ENCODE data around the gene TATDN3.
"Not testable (repeated sequence)": the region's sequence is repeated elsewhere in the genome, so short reads cannot be mapped to it uniquely, and the experiment has no call there.

The TATDN3 gene

DNA sequence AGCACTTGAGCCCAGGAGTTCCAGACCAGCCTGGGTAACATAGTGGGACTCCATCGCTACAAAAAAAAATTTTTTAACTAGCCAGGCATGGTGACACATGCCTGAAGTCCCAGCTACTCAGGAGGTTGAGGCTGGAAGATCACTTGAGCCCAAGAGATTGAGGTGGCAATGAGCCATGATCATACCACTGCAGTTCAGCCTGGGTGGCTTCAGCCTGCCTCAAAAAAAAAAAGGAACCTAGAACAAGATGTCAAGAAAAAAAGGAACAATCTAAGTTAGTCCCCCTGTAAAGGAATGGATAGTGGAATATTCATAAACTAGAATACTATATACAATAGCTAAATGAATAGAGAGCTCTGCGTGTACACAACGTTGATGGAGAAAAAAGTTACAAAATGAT, 14.5 kb upstream of the TATDN3 start:
- DNase-seq (ENCODE audit: low spot score): no peak

DNA sequence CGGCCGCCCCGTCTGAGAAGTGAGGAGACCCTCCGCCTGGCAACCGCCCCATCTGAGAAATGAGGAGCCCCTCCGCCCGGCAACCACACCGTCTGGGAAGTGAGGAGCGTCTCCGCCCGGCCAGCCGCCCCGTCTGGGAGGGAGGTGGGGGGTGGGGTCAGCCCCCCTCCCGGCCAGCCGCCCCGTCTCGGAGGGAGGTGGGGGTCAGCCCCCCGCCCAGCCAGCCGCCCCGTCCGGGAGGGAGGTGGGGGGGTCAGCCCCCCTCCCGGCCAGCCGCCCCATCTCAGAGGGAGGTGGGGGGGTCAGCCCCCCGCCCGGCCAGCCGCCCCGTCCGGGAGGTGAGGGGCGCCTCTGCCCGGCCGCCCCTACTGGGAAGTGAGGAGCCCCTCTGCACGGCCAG, 12.6 kb upstream of the TATDN3 start:
- not testable (repeated sequence) for DNase-seq (ENCODE audit: low spot score)

DNA sequence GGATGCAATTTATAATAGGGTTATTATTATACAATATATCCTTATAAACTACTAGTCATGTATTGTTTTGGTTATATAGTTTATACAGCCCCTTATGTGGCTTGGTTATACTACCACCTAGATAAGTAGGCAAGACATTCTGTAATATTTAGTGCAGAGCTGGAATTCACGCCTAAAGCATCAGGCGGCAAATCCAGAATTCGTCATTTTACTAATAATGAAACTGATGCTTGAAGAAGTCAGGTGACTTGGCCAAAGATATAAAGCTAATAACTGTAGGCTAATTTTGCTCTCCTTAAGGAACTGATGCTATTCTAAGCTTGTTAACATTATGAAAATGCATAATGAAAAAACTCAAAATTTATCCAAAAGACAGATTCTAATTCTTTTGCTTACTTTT, 10.9 kb upstream of the TATDN3 start:
- no peak for DNase-seq (ENCODE audit: low spot score)

DNA sequence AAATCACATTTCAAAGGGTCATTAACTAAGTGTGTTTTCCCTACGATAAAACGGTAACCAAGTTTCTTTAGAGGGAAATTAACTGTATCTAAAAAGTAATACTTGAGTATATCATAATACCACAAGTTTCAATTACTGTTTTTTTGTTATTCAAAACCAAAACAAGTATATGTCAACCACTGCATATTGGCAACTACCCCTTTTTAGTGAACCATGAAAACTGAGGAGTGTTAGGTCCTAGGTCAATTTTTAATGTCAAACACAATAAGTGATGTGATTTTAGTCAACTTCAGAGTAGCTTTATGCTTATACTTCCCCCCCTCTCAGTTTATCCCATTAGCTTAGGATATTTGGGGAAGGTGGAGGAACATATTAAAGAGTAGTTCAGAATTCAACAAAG, 10.5 kb upstream of the TATDN3 start:
- no peak for DNase-seq (ENCODE audit: low spot score)

DNA sequence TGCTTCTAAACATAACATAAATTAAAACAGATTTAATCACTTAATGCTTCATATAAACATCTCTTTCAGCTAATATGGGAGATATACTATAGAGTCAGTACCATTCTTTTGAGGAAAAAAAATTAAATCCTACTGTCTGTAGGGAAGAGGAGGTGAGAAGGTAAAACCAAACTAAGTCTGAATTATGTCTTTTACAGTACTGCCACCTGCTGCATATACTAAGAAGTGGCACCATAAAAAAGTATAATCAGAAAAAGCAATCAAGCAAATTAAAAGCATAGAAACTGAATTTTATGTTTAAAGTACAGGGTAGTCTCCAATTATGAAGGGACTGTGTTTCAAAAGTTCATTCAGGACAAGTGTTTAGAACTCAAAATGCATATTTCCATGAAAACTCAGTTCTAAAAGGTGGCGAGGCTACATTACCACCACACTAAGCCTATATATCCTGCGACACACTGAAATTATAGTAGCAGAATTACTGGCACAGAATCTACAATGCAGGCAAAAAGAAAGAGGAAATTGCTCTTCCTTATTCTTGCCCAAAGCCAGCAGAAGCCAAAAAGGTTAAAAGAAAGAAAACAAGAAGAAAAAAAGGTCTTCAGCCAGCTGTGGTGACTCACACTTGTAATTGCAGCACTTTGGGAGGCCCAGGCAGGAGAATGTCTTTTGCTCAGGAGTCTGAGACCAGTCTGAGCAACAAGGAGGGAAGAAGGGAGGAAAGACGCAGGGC, 9.1 kb upstream of the TATDN3 start:
- DNase-seq (ENCODE audit: low spot score): no peak

DNA sequence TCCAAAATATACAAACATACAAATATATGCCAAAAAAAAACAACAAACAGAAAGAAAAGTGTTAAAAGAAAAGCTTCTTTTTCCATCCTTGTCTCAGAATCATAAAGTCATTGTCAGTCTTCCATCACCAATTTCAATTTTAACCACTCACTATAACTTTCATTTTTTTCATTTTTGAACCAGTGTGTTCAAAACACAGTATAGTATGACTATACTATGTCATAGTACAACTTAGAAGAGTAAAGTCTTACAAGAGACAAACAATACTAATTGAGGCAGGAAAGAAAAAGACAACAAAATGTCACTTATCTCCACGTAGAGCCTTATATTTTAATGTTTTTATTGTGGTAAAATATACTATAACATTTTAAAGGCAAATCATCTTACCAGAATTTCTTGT, 7.7 kb upstream of the TATDN3 start:
- no peak for DNase-seq (ENCODE audit: low spot score)

DNA sequence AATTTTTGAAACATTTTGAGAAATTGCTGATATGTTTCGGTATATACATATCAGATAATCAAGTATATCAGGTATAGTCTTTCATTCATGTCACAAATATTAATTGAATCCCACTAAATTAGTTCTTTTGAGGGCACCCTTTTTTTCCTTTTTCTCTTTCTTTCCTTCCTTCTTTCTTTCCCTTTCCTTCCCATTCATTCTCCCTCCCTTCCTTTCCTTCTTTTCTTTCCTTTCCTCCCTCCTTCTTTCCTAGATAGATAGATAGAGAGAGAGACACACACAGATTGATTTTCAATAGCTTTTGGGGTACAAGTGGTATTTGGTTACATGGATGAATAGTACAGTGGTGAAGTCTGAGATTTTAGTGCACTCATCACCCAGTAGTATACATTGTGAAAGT, 5.8 kb upstream of the TATDN3 start:
- no peak for DNase-seq (ENCODE audit: low spot score)

DNA sequence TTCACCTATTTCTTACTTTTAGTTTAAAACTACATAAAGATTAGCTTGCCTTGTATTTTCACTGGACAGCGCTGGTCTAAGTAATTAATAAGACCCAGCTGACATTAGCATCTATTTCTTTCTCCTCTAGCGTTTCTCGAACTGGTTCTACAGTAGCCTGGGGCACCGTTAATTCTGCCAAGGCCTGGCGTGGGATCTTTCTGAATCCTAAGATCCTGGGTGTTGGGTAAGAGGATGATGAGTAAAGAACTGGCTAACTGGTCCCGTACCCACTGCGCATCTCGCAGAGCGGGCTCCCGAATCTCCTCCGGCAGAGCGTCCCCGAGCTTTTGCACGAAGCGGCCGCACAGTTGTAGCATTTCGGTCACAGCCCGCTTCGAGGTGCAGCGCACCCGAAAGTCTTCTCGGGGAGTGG, 426 bp upstream of the TATDN3 start:
- DNase-seq (ENCODE audit: low spot score): no peak

DNA sequence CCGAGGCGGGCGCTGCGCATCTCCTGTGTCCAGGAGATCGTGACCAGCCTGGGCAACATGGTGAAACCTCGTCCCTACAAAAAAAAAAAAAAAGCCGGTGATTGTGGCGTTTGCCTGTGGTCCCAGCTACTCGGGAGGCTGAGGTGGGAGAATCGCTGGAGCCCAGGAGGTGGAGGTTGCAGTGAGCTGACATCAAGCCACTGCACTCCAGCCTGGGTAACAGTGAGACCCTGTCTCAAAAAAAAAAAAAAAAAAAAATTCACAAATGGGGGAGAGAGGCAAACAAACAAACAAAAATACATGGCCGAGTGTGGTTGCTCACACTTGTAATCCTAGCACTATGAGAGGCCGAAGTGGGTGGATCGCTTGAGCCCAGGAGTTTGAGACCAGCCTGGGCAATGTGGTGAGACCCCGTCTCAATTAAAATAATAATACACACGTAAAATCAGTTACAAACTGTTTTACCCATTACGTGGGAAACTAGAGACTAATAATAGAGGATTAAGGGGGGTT, 758 bp downstream of the TATDN3 start:
- no peak for DNase-seq (ENCODE audit: low spot score)

DNA sequence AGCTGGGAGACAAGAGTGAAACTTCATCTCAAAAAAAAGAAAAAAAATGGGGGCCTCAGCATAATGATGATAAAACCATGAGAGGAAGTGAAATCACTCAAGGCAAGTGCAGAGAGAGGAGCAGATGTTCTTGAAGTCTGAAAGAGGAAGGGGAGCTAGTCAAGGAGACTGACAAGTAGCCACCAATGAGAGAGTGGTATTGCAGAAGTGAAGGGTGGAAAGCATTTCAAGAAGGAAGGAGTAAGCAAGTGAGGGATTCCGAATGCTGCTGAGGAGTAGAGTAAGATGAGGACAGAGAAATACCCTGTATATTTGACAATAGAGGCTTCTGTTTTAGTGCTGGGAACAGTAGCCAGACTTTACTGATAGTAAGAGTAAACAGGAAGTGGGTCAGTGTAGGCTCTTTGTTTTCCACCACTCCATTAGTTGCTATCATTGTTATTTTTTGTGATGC, 2.9 kb downstream of the TATDN3 start:
- DNase-seq (ENCODE audit: low spot score): peak; percentile 75

DNA sequence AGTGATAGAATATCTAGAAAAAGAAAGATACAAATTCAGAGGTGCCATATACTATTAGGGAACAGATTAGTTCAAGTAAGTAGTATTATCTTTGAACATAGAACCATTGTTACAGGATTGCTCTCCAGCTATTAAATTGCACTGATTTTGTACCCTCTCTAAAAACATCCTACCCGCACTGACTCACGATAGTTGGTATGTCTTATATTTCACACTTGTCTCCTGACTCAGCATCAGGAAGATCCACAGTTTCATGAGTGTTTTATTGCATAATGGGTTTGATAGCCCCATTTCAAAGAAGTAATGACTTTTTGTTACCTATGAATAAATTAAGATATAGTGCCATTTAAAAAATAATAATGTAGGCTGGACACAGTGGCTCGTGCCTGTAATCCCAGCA, 6.0 kb downstream of the TATDN3 start:
- DNase-seq (ENCODE audit: low spot score): peak; percentile 20

DNA sequence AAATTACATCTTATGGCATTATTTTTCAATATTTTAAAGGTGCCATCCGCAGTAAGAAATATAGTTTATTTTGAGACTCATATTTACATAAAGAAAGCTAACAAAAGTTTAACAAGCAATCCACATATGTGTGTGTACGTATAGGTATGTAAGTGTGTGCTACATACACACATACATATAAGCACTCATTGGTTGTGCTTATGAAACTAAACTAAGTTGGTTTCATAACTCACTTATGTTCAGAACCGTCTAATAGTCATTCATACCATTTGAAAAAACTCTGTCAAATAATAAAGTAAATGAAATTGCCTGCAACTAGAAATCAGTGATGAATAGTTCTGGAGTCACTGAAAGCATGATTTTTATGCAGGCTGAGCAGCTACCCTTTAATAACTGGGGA, 14.1 kb downstream of the TATDN3 start:
- DNase-seq (ENCODE audit: low spot score): no peak

DNA sequence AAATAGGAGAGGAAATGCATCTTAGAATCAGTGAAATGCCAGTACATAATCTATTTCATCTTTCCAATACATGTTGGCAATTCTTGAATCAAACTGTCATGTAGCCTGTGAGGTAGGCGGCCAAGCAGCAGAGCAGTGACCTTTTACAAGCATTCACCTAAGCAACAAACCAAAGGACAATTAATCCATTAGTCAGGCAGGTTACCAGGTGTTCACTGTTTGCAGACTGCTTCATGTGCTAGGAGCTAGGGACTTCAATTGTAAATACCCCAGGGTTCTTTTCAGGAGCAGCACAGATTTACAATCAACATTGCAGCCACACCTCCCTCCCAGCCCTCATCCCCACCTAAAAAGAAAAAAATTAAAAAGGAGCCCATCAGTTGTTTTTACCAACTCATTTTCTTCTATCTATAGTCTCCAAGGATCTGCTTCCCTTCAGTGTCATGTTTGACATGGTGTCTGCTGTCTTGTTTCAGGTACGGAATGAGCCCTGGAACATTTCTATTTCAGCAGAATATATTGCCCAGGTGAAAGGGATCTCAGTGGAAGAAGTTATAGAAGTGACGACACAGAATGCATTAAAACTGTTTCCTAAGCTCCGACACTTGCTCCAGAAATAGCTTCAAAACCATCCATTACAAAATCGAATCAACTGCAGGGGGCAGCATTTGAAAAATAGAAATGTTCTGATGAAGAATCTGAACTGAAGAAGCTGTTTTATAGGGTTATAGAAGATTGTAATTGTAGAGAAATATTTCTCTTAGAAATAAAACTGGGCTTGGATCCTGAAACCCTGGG, 23.0 kb downstream of the TATDN3 start:
- peak; percentile 35 for DNase-seq (ENCODE audit: low spot score)

DNA sequence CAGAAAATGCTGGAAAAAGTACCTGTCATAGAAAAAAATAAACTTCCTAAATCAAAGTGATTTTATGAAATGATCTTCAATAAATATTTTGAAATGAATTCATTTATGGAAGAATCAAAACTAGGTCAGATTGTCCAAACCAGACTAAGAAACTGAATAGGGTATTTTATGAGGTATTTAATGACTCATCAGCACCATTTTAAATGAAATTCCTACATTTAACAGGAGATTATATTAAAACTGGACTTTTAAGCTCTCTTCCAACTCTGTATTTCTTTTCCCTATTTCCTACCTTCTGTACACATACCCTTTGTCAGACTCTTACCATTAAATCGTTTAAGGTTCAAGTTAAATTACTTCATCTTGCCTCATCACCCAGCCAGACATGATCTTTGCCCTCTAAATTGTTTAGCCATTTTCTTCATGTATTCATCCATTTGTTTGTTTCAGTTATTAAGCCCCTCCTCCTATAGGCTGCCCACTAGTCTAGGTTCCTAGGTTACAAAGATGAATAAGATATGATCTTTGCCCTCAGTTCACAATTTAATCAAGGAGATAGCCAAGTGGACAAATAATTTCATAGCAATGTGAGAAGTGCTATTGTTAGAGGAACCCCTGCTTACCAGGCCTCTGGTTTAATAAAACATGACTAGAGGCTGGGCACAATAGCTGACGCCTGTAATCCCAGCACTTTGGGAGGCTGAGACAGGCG, 25.0 kb downstream of the TATDN3 start:
- DNase-seq (ENCODE audit: low spot score): no peak

DNA sequence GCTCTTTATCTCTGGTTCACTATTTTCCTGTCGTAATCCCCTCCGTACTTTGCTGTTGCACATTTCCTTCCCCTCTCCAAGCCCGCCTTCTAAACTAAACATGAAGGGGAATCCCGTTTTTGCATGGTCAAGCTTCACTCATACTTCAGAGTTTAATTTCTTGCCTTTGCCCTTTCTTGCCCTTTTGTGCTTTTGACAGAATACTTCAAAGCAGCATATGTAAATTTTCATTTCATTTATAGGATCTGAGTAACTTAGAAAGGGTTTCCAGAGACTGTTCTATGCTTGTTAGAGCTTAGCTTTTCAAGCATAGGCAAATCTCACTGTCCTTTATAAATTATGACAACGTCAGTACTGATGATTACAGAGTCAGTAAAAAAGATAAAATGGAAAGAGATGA, 28.0 kb downstream of the TATDN3 start:
- DNase-seq (ENCODE audit: low spot score): no peak

DNA sequence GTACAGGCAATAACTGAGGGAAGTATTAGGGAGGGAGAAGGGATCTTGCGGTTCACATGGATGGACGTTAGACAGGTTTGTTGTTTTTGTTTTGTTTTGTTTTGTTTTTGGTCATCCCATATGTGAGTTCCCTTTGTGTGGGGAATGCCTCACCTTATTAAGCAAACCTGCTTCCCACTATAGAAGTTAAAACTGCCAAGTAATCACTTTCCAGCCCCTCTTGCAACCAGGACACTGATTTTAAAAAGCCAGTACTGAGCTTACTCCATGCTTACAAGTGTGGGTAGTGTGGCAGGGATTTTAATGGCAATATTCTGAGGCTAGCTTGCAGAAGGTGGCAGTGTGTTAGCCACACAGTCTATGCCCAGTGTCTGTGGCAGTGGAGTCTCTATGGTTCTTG, 29.3 kb downstream of the TATDN3 start:
- DNase-seq (ENCODE audit: low spot score): no peak

DNA sequence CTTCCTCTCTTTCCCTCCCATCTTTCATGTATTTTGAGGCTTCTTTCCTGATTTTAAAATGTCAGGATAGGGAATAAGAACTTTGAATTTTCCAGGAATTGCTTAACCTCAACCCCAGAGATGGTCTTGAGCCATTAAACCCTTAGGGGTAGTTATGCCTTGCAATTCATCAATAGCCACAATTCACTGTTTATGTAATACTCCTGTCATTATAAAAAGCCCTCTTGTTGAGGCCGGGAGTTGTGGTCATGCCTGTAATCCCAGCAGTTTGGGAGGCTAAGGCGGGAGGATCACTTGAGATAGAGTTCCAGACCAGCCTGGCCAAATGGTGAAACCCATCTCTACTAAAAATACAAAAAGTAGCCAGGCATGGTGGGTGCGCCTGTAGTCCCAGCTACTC, 31.3 kb downstream of the TATDN3 start:
- DNase-seq (ENCODE audit: low spot score): no peak

DNA sequence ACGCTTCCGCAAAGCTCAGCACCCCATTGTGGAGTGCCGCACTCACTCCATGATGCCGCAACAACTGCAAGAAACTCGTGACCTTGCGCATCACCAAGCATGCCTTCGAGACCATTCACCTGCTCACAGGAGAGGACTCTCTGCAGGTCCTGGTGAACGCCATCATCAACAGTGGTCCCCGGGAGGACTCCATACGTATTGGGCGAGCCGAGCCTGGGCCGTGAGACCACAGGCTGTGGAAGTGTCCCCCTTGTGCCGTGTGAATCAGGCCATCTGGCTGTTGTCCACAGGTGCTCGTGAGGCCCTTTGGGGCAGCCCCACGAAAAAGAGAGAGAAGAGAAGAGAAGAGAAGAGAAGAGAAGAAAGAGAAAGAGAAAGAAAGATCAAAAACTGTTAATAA, 32.5 kb downstream of the TATDN3 start:
- DNase-seq (ENCODE audit: low spot score): no peak

DNA sequence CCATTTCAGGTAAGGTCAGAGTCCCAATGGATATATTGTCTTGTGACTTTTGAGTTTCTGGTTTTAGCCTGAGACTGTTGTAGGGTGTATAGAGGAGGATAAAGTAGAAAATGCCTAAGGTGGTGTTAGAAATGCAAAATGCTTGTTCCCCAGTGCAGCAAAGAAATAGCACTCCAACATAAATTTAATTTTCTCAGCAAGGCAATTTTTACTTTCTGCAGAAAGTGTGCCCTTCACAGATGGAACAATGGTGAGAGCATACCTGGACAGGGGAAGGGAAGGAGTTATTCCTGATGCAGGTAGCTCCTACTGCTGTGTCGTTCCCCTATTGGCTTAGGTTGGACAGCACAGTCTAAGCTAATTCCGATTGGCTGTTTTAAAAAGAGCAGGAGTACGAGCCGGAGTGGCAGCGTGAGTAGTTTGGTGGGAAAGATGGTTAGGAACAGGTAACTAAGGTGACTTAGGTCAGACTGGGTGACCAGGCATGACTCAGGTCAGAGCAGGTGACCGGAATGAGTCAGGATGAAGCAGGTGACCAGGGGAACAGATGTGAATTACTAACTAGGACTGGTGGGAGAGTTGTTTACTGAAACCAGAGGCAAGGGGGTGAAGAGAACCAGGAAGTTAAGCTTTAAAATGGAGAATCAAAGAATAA, 34.2 kb downstream of the TATDN3 start:
- no peak for DNase-seq (ENCODE audit: low spot score)

DNA sequence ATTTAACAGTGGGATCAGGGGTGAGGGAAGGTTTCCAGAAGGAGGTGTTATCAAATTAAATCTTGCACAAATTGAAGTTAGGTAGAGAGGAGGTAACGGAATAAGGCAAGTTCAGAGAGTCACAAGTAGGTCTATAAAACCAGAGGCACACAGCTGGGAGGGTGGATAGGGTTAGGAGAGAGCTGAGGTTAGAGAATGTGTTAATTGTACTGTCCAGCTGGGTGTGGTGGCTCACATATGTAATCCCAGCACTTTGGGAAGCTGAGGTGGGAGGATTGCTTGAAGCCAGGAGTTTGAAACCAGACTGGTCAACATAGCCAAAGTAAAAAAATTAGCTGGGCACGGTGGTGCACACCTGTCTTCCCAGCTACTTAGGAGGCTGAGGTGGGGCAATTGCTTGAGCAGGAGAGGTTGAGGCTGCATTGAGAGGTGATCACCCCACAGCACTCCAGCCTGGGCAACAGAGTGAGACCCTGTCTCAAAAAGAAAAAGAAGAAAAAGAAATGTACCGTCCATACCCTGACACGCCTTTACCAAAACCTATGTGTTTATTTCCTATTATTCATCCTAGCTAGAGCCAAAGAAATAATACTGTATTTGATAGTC, 35.6 kb downstream of the TATDN3 start:
- DNase-seq (ENCODE audit: low spot score): no peak

DNA sequence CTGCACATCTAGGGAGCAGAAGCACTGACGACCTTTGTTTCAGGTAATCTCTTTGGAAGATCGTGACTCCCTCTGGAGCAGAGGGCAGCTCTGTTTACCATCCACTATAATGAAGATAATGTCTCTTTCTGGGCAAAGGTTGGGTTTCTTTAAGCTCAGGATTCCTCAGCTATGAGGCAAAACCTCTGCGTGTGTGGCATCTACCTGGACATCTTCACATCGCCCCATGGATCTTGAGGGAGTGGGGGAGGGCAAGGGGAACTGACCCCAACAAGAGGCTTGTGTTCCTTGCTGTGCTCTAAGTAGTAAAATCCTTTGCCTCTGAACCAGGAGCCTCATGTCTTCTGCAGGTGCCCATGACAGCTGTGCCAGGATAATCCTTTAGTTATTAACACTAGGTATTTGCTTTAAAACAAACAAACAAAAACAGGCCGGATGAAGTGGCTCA, 36.2 kb downstream of the TATDN3 start:
- DNase-seq (ENCODE audit: low spot score): no peak

DNA sequence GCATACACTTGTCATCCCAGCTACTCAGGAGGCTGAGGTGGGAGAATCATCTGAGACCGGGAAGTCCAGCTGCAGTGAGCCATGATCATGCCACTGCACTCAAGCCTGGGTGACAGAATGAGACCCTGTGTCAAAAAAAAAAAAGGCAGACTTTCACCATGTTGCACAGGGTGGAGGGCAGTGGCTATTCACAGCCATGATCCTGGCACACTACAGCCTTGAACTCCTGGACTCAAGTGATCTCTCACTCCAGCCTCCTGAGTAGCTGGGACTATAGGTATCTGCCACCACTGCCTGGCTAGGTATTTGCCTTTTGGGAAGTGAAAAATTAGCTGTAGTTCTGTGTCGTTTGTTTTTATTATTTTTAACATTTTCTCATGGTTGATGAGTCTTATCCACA, 36.7 kb downstream of the TATDN3 start:
- no peak for DNase-seq (ENCODE audit: low spot score)

Measured in putamen (tissue), 1 donor.